Gastrocnemius medialis (tissue), 4 donors: ENCODE results near the gene TSACC.

Source experiments
- POLR2A ChIP-seq, 2 donors: fragments of 450-650 bp; IDR thresholded peaks; one replicate each; pipeline ENCODE4 v1.6.1; 2017; ENCODE audit warnings: antibody characterized with exemption in 2 of 2, mild to moderate bottlenecking in 2 of 2, moderate library complexity in 2 of 2
- TF ChIP-seq, protein P1 (sequence below), 5 experiments: fragments of 450-650 bp in 3 of 5; fragments of 200-600 bp in 2 of 5; sonication (generic) in 2 of 5; IDR thresholded peaks in 4 of 5; conservative IDR thresholded peaks in 1 of 5; 1 replicate in 4 of 5; 2 replicates in 1 of 5; pipeline ENCODE4 v1.5.1; 2016 to 2019; ENCODE audit warnings: antibody characterized with exemption in 5 of 5, mild to moderate bottlenecking in 3 of 5, moderate library complexity in 3 of 5

DNA sequence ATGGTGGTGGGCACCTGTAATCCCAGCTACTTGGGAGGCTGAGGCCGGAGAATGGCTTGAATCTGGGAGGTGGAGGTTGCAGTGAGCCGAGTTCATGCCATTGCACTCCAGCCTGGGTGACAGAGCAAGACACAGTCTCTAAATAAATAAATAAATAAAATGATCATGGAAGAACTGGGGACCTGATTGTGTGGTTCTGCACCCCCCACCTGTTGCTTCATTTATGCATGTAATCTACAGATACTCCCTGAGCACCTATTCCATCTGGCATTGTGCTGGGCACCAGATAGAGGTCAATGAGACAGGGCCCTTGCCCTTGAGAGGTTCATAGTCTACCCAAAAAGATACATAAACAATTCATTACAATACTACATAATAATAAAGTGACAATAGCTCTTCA is 19.7 kb downstream of the TSACC start:
- TF ChIP-seq, protein P1, sequence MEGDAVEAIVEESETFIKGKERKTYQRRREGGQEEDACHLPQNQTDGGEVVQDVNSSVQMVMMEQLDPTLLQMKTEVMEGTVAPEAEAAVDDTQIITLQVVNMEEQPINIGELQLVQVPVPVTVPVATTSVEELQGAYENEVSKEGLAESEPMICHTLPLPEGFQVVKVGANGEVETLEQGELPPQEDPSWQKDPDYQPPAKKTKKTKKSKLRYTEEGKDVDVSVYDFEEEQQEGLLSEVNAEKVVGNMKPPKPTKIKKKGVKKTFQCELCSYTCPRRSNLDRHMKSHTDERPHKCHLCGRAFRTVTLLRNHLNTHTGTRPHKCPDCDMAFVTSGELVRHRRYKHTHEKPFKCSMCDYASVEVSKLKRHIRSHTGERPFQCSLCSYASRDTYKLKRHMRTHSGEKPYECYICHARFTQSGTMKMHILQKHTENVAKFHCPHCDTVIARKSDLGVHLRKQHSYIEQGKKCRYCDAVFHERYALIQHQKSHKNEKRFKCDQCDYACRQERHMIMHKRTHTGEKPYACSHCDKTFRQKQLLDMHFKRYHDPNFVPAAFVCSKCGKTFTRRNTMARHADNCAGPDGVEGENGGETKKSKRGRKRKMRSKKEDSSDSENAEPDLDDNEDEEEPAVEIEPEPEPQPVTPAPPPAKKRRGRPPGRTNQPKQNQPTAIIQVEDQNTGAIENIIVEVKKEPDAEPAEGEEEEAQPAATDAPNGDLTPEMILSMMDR (IDR thresholded peaks at IDR 0.05 in 4 of 5, conservative IDR thresholded peaks at IDR 0.05 in 1 of 5) = no peak
- TF ChIP-seq POLR2A (IDR thresholded peaks at IDR 0.05) = no peak
